GM19395 (cell line): Measurements from ENCODE around the gene SGMS1.

ENCODE experiments used
- ATAC-seq: cut with Tn5 transposase; IDR thresholded peaks from one replicate; pipeline ENCODE4 v1.9.1; 2021; ENCODE audit warnings: mild to moderate bottlenecking, moderate library complexity; ENCODE audit not compliant: unreplicated experiment

SGMS1 gene

DNA sequence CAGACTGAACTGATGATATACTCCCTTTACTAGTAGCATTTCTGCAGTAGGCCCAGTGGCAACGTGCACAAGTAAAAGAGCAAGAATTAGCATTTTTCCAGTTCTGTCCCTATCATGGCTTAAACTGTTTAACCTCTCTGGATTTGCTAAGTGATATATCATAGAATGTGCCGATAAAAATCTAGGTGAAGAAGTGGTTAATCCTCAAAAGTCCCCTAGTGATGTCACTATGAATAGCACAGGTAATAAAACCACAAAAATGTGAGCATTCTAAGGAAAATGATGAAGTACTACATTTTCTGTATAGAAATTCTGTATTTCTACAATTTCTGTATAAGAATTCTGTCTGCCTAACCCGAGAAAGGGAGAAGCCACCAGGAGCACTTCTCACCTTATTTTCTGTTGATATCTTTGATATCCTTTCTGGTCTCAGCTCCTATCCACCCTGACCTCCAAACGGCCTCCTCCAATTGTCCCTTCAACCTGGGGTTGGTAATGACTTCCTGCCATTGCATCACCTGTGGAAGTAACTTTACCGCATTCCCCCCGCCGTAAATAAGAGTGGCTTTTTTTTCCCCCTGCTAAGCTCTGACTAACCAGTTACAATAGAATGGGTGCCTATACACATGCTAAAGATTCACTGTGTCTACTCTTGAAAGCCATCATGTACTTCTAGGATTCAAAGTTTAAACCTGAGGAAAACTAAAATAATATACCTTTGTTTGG lies 216.5 kb downstream of the SGMS1 start:
- ATAC-seq, result no peak

DNA sequence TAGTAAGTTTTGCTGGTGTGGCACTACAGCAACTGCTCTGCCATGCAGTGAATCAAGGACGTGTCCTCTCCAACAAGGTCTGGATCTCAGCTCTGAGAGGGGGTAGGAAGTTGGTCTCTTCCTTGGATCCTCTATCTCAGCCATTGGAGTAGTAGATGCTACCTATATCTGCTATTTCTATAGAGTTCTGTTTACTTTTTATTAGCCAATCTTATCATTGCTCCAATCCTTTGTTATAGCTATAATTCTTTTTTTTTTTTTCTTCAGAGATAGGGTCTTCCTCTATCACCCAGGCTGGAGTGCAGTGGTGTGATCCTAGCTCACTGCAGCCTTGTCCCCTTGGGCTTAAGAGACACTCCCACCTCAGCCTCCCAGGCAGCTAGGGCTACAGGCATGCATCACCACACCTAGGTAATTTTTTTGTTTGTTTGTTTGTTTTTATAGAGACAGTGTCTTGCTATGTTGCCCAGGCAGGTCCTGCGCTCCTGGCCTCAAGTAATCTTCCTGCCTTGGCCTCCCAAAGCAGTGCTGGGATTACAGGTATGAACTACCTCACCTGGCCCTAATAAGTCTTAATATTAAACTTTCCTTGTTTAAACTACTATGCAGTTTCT lies 217.2 kb downstream of the SGMS1 start:
- ATAC-seq, result no peak

DNA sequence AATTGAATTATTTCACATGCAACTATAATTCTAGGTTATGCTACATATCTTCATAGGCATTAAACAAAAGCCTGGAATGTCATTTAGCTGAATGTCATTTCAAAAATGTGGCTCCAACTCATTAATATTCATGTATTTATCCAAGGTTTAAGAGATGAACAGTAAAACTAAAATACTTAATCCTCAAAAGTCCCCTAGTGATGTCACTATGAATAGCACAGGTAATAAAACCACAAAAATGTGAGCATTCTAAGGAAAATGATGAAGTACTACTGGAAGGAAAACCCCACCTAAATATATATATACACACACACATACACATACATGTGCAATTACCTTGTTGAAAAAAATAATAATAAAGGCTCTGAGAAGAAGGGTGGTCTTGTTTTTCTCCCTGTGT lies 218.0 kb downstream of the SGMS1 start:
- no peak for ATAC-seq

DNA sequence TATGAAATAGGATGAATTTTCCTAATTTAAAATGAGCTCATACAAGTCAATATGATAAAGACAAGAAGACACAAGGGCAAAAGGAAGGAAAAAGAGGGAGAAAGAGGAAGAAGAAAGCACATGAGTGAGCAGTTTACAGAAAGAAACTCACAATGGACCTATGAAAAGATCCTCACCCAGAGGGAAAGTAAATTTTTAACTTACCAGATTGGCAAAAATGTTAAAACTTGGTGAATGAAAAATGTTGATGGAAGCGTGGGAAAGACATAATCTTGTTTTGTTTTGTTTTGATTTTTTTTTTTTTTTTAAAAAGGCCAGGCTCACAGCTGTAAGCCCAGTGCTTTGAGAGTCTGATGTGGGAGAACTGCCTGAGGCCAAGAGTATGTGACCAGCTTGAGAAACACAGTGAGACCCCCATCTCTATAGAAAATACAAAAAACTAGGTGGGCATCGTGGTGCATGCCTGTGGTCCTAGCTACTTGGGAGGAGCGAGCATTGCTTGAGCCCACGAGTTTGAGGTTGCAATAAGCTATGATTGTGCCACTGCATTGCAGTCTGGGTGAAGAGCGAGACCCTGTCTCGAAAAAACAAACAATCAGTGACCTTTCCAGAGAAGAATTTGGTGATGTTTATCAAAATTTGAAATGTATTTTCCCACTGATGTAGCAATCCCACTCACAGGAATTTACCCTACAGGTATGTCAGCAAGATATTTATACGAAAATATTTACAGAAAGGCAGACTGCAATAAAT lies 219.6 kb downstream of the SGMS1 start:
- ATAC-seq, result no peak

DNA sequence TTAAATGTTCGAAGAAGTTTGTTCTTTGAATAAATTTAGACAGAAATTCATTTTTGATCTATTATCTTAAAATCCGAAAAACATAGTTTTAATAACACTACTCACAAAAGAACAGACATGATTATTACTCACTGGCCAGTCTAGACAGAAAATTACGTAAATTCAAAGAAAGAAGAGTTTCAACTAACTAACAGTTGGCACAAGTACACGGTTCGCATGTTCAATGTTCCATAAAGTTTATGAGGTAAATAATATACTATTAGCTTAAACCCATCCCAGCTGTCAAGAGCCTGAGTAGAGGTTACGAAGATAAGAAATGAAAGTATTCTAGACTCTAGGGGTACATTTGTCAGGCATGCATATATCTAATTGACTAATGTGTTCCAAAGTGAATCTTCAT lies 220.7 kb downstream of the SGMS1 start:
- no peak for ATAC-seq

DNA sequence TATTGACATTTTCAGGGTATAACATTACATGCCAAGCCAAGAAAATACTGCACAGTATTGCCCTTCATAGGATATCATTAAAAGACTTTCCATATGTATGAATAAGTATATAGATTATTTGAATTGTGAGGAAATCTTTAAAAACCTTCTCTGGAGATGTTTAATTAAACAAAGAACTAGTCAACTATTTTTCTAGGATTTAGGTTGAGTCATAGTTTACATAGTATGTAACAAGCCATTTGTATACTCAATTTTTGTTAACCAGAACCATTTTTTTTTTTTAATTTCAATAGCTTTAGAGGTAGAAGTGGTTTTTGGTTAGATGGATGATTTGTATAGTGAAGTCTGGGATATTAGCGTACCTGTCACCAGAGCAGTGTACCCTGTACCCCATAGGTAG lies 221.3 kb downstream of the SGMS1 start:
- no peak for ATAC-seq

DNA sequence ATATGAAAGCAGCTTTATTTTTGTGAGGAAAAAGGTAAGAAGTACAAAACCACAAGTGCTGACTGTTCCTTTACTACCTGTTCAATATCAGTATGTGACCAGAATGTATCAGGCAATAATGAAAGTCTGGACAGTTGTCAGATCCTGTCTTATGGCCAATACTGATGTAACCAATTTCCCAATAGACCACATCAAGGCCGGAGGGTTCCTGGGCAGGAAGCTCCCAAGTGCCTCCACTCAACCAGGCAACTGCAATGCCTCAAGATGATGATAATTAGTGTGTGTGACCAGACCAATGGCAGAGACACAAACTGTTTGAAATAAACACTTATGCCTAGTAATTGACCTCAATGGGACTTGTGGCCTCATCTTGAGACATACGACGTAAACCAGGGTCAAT lies 223.1 kb downstream of the SGMS1 start:
- ATAC-seq, result no peak

DNA sequence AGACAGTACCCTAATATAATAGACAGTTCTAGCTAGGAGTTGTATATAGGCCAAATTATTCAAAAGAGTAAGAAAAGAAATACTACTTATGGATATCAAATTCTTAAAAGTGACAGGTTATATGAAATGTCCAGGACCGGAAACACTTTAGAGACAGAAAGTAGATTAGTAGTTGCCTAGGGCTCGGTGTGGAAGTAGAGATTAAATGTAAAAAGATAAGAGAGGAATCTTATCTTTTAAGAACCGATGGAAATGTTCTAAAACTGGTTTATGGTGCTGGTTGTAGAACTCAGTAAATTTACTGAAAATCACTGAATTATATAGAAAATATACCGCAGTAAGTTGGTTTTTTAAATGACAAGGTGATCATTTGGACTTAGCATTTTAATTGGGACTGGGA lies 224.9 kb downstream of the SGMS1 start:
- ATAC-seq, result no peak

DNA sequence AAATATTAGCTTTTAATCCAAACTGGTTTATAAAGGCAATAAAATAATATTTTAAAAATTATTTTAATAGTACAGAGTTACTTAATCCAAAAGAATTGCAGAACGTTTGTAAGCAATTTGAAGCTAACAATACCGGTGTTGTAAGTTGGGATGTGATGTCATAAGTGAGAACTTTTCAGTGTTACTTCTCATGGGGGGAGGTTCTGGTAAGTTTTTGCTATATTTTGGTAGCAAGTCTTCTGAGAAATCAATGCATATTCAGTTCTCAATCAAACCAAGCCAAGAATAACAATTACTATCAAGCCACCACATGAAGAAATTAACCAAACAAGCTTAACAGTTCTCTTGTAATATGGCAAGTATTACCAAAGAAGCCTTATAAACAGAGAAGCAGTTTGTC lies 225.4 kb downstream of the SGMS1 start:
- ATAC-seq, result no peak

DNA sequence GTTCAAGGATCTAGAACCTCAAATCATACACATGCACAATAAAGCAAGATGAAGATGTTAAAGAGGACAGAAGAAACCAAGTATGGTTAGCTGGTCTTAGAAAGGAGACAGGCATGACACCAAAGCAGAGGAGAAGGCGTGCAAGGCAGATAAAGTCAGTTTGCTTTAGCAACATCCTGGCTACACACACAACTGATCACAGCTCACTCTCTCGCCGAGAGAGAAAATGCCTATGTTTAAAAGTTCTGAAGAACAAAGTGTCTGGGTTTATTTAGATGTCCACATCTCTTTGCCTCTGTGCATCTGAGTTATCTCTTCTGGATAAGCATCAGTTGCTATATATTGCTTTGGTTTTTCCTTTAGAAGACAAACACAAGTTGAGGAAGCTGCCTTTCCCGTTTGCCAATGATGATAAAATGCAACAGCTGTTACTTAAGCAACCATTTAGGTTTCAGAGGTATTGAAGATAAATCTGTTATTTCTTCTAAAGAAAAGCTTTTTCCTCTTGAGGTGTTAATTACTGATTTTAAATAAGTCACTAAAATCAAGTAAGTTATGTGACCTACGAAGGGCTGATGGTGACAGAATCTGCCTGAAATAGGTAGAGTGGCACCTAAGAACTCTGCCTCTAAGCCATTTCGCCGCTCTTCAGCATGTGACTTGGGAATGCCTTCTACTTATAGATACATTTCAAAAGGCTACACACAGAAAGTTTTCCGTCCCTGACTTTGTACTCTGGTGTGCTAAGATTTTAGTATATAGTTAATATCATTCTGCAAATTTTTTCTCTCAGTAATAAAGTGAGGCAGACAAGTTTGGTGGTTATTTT lies 226.2 kb downstream of the SGMS1 start:
- peak; percentile 55 for ATAC-seq

DNA sequence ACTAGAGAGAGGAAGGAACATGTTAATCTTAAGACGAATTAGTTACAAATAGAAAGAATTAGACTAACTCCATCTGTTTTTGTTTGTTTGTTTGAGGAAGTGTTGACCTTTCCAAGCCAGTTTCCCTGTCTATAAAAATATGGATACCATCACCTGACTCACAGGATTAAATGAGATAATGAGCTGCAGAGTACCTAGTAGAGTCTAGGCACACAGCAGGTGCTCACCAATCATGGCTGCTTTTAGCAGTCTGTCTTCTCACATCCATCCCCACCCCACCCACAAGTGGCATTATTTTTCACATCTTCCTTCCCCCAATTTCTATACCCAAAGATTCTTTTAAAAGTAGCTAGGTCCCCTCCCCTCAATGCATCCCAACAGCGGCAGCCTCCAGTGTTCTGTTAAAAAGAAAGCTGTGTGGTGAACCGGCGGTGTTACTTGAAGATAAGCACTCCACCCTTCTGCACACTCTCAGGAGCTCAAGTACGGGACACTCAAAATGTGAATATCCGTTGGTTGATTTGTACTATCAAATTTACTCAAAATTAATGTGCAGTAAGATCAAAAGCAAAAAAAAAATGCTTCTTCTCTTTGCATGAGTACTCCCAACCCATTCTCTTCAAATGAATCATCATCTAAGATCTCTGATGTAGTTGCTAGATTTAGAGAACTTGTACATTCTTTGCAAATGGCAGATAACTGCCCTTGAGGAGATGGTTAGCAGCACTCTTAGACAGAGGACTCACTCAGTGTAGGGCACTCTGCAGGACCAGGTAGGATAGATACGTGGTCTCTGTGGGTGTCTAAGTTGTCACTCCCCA lies 227.1 kb downstream of the SGMS1 start:
- peak; percentile 80 for ATAC-seq

DNA sequence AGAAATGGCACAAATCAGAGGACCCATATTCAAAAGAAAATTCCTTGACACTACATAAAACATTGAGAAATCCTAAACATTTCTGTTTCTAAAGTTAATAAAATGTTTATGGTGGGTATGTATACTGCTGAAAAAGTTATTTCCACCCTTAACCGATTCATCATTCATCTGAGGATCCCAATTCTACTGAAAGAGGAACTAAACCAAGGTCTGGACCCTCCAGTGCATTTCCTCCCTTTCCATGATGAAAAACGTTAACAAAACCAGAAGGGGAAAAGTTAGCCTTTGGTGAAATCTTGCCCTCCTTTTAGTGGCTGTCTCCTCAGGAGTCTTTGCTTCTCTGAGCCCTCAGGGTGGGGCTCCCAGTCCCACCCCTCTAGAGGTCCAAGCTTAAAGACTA lies 227.9 kb downstream of the SGMS1 start:
- ATAC-seq, result no peak

DNA sequence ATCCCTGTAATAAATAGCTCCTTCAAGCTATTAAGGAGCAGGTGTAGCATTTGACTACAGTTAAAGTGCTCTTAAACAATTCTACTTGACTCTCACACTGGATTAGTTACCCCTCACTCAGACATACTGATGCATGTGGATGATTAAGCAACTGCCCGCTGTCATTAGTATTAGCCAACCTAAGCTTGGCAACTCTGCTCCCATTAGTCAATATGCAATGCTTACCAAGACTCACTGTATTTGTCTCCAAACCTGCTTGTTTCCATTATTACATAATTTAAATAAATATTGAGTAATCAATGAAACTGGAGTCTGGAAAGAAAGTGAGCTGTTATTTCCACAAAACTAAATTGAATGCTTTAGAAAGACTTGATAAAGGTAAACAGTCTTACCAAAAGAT lies 228.5 kb downstream of the SGMS1 start:
- no peak for ATAC-seq

DNA sequence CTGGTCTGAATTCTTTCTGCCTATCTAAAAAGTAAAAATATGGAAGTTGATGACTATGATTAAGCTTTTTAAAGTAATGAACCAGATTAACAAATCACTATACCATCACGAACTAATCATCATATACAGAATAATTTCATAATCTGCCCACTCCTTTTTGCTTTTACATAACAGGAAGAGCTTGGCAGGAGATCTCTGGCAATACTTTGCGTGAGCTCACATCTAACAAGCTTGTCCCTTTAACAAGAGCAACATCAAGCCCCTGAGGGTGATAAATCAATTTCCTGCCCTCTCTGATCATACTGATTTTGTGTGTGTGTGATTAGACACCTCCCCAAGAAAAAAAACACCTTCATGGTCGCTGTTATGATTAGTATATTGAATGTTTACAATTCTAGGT lies 228.9 kb downstream of the SGMS1 start:
- no peak for ATAC-seq

DNA sequence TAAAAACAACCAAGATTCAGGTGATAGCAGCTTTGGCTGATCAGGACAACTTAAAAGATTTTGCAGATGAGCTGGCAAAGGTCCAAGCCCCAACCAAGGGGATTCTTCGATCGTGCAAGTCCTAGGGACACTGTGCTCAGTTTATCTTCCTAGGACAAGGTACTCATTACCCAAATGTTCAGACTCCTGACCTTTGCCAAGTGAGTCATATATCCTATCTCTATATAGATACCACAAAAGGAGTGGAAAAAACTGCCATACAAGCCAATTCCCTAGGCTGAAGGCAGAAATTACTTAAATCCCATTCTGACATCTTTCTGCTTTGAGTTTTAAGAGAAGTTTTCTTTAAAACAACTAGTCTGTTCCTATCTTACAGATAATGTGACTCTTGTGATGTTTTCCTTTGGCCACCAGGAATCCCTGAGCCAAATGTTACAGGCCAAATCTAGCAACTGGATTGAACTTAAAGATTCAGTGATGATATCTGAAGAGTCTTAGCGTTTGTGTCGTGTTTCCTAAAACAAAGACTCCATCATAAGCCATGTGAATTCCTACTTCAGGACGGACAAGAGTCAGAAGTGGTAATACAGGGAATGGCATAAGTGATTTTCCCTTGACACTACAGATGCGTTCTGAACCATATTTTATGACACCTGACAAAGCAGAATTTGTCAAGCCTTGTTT lies 229.8 kb downstream of the SGMS1 start:
- ATAC-seq, result no peak

DNA sequence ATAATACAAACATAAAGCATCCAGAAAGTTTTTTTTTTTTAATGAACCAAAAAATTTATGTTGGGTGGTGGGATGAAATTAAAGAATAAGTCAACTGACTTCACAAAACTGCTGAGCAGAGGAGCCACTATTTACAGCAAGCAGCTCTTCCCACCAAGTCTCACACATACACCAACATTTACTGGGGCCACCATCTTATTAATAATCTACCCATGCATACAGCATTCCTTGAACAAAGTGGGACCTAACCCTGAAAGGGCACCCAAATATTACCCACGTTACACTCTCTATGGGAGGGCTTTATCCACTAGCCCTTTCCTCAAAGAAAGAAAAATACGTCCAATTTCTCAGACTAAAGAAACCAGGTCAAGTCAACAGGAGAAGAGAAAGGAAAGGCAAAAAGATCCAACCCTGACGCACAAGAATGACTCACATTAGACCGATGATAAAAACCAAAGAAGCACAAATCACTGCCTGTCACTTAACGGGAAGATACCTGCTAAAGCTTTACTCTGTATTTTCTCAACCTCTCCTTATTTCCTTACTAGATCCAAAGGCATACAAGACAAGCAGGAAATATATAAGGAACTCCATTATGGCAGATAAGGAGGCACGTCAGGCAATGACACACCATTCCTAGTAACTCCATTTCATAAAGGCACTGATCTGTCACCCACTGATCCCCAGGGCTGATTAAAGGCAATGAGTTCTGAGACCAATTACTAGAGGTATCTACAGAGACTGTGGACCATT lies 230.6 kb downstream of the SGMS1 start:
- ATAC-seq, result no peak

DNA sequence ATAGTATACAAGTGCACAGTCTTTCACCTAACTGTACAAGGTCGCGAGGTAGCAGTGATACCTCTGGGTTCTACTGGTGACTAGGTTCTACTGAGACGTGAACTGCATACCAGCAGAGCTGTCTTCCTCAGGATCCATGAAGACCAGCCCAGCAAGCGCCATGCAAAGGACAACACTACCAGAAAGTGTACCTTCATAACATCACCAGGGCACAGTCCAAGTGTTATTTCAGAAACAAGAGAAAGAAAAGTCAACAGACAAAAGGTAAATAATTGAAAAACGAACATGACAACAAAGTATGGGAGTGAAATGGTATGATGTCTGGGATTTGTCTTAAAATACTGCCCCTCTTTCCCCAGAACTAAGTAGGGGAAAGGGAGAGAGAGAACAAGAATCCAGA lies 231.3 kb downstream of the SGMS1 start:
- no peak for ATAC-seq

DNA sequence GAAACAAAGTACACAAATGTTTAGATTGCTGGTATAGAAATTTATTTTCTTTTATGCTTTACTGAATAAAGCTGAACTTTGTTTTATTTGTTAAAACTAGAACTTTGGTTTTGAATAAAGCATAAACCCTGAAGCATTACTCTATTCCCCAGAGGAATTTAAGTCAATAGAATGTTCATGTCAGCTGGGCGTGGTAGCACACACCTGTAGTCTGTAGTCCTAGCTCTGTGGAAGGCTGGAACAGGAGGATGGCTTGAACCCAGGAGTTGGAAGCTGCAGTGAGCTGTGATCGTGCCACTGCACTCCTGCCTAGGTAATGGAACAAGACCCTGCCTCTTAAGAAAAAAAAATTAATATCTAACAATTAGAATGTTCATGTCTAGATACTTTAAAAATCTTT lies 233.5 kb downstream of the SGMS1 start:
- ATAC-seq, result no peak

DNA sequence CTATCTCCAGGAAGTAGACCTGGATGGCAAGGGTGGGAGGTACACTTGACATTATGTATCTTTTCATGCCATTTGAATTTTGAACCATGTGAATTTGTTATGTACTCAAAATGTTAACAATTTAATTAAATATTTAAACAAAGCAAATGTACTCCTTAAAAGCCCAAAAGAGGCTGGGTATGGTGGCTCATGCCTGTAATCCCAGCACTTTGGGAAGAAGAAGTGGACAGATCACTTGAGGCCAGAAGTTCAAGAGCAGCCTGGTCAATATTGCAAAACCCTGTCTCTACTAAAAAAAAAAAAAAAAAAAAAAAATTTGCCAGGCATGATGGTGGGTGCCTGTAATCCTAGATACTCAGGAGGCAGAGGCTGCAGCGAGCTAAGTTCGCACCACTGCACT lies 235.6 kb downstream of the SGMS1 start:
- ATAC-seq, result no peak
